ENCODE data around the gene TELO2.

The TELO2 gene

DNA sequence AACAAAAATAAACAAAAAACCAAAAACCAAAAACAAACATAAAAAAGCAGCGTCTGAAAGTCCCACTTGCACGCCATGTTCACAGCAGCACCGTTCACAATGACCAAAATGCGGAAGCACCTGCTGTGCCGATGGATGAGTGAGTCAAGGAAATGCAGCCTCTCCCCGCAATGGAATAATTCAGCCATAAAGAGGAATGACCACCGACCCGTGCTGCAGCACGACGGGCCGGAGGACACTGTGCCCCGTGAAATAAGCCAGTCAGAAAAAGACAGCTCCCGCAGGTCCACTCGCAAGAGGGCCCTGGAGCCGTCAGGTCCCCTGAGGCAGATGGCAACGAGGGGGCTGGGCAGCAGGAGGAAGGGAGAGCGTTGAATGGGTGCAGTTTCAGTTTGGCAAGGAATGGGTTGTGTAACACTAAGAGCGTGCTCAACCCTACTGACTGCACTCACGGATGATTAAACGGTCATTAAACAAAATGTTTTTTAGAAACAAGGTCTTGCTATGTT lies 23.4 kb upstream of the TELO2 start:
- TF ChIP-seq CTCF (IDR thresholded peaks at IDR 0.05; ENCODE audit: low read length, missing control alignments): no peak
- no peak overlapping the region for H3K4me3 ChIP-seq (replicated peaks; ENCODE audit: low read depth, low read length)
- DNase-seq (ENCODE audit: low read depth): no peak

DNA sequence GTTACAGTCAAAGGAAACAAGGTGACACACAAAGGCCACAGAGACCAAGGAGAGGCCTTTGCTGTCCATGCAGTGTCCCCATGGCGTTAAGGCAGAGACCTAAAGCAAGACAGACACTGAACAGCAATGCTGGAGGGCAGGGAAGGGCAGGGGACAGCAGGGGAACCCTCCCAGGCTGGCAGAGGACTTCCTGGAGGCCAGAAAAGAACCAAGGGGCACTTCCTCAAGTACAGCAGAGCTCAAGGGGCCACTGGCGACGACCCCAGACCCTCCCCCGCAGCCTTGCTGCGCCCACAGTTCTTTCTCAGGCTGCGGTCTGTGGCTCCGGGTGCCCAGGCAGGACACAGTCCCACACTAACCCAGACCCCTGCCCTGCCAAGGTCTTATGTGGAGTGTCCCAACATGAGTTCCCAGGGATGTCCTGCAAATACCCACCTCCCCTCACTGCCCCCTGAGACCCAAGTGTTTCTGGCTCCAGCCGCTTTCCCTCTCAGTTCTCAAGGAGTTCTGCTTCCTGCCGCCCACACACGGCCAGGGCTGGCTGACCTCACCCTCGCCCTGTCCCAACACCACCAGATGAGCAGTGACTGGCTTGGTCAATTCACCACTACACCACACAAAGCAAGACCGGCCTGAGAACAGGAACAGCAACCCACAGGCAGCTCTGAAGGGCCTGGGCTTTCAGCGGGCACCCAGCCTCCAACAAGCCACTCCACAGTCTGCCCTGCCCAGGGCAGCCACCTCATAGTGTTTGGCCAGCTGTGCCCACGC lies 22.5 kb upstream of the TELO2 start:
- TF ChIP-seq CTCF (IDR thresholded peaks at IDR 0.05; ENCODE audit: low read length, missing control alignments): no peak
- DNase-seq (ENCODE audit: low read depth): peak; percentile 39
- no peak overlapping the region for H3K4me3 ChIP-seq (replicated peaks; ENCODE audit: low read depth, low read length)

GRCh38 chr16:1471569-1472194 lies 21.5 kb upstream of the TELO2 start:
- DNase-seq (ENCODE audit: low read depth): no peak
- TF ChIP-seq CTCF (IDR thresholded peaks at IDR 0.05; ENCODE audit: low read length, missing control alignments): no peak
- no peak overlapping the region for H3K4me3 ChIP-seq (replicated peaks; ENCODE audit: low read depth, low read length)

DNA sequence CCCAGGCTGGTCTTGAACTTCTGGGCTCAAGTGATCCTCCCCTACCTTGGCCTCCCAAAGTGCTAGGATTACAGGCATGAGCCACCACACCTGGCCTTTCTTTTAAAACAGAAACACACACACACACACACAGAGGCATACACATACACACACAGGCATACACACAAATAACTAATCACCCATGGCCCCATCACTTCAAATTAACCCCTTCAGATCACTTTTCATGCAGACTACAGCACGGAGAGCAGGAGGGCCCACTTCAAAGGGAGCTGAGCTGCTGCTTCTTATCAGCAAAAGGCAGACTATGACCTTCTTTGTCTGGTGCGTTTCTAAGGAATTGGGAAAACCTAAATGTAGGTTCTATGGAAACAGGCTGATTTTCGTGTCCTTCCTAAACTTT lies 20.2 kb upstream of the TELO2 start:
- no peak overlapping the region for H3K4me3 ChIP-seq (replicated peaks; ENCODE audit: low read depth, low read length)
- no peak for DNase-seq (ENCODE audit: low read depth)
- TF ChIP-seq CTCF (IDR thresholded peaks at IDR 0.05; ENCODE audit: low read length, missing control alignments): no peak

GRCh38 chr16:1474082-1474795 lies 18.9 kb upstream of the TELO2 start:
- DNase-seq (ENCODE audit: low read depth): peak; percentile 11
- no peak for TF ChIP-seq CTCF (IDR thresholded peaks at IDR 0.05; ENCODE audit: low read length, missing control alignments)
- peak overlapping the region; percentile 81 for H3K4me3 ChIP-seq (replicated peaks; ENCODE audit: low read depth, low read length)

- DNase-seq (ENCODE audit: low read depth): peak; percentile 88
- H3K4me3 ChIP-seq (replicated peaks; ENCODE audit: low read depth, low read length): peak within 1 kb of the TSS; percentile 81
- no peak for TF ChIP-seq CTCF (IDR thresholded peaks at IDR 0.05; ENCODE audit: low read length, missing control alignments)
Measured at GRCh38 chr16:1474796-1475551, 18.2 kb upstream of the TELO2 start, which contains the start of gene CLCN7. Gene CLCN7 (minus strand): TSS chr16:1475028. CDS start chr16:1474974, 54 bp downstream.

Data from fibroblast of pulmonary artery (primary cell).